HepG2 (cell line): Measurements from ENCODE around the gene P2RX5. TPM values are rescaled to one million over a fixed set of nuclear protein-coding genes. Genes with fewer than 3 reads are reported as not detected.

Source experiments
- ATF4 ChIP-seq, 2 experiments: fragments of 450-650 bp in 1 of 2; sonication (generic) in 1 of 2; formaldehyde crosslinking; IDR thresholded peaks; 2 replicates each; pipeline versions ENCODE4 v1.5.0 to v1.8.0; 2020 to 2022; ENCODE audit warnings: mild to moderate bottlenecking in 1 of 2, missing genetic modification reagents in 1 of 2
- ATF7 ChIP-seq, 2 experiments: fragments of 450-650 bp in 1 of 2; sonication (generic) in 1 of 2; formaldehyde crosslinking in 1 of 2; IDR thresholded peaks; 2 replicates each; pipeline versions ENCODE4 v1.4.0 to v1.6.1; 2016 to 2020; ENCODE audit warnings: antibody characterized with exemption in 1 of 2, mild to moderate bottlenecking in 1 of 2, missing genetic modification reagents in 1 of 2
- CBFB ChIP-seq: sonication (generic); formaldehyde crosslinking; IDR thresholded peaks from 2 replicates; pipeline ENCODE4 v1.4.0; 2020; ENCODE audit warnings: missing genetic modification reagents
- CCDC6 ChIP-seq: sonication (generic); formaldehyde crosslinking; IDR thresholded peaks from 2 replicates; pipeline ENCODE4 v1.8.1; 2022; ENCODE audit warnings: mild to moderate bottlenecking, missing genetic modification reagents, moderate library complexity
- CREM ChIP-seq, 2 experiments: sonication (generic) in 1 of 2; formaldehyde crosslinking in 1 of 2; IDR thresholded peaks; 2 replicates each; pipeline versions ENCODE4 v1.4.0 to v1.6.1; 2016 to 2020; ENCODE audit warnings: antibody characterized with exemption in 1 of 2, mild to moderate bottlenecking in 1 of 2, missing genetic modification reagents in 1 of 2
- GFI1 ChIP-seq: sonication (generic); formaldehyde crosslinking; IDR thresholded peaks from 2 replicates; pipeline ENCODE4 v1.5.0; 2020; ENCODE audit warnings: missing genetic modification reagents, mild to moderate bottlenecking, borderline replicate concordance
- HOXD1 ChIP-seq: sonication (generic); formaldehyde crosslinking; IDR thresholded peaks from 2 replicates; pipeline ENCODE4 v1.5.0; 2020; ENCODE audit warnings: missing genetic modification reagents
- IRF9 ChIP-seq: sonication (generic); formaldehyde crosslinking; IDR thresholded peaks from 2 replicates; pipeline ENCODE4 v1.8.0; 2022; ENCODE audit warnings: missing genetic modification reagents, mild to moderate bottlenecking, borderline replicate concordance
- KDM5A ChIP-seq: fragments of 200-600 bp; sonication (generic); IDR thresholded peaks from 2 replicates; pipeline ENCODE4 v1.7.0; 2018; ENCODE audit warnings: antibody characterized with exemption, mild to moderate bottlenecking, low read length, borderline replicate concordance
- KDM6A ChIP-seq: IDR thresholded peaks from 2 replicates; pipeline ENCODE4 v1.6.1; 2016; ENCODE audit warnings: low read depth
- NCOA2 ChIP-seq: sonication (generic); formaldehyde crosslinking; IDR thresholded peaks from 2 replicates; pipeline ENCODE4 v1.8.0; 2022; ENCODE audit warnings: inconsistent platforms
- NRL ChIP-seq: sonication (generic); formaldehyde crosslinking; IDR thresholded peaks from 2 replicates; pipeline ENCODE4 v1.5.0; 2020; ENCODE audit warnings: missing genetic modification reagents, mild to moderate bottlenecking, moderate library complexity, borderline replicate concordance
- PBX3 ChIP-seq: sonication (generic); formaldehyde crosslinking; IDR thresholded peaks from 2 replicates; pipeline ENCODE4 v1.8.1; 2023; ENCODE audit warnings: missing genetic modification reagents, inconsistent platforms, borderline replicate concordance
- POGK ChIP-seq: sonication (generic); formaldehyde crosslinking; conservative IDR thresholded peaks from 2 replicates; pipeline ENCODE4 v1.8.0; 2022; ENCODE audit warnings: mild to moderate bottlenecking, moderate library complexity, missing genetic modification reagents
- POGZ ChIP-seq: sonication (generic); formaldehyde crosslinking; IDR thresholded peaks from 2 replicates; pipeline ENCODE4 v1.4.0; 2020; ENCODE audit warnings: mild to moderate bottlenecking, missing genetic modification reagents
- SMARCE1 ChIP-seq: fragments of 450-650 bp; IDR thresholded peaks from 2 replicates; pipeline ENCODE4 v1.6.1; 2017; ENCODE audit warnings: borderline replicate concordance
- SP4 ChIP-seq: sonication (generic); formaldehyde crosslinking; IDR thresholded peaks from 2 replicates; pipeline ENCODE4 v1.8.1; 2023; ENCODE audit warnings: mild to moderate bottlenecking, missing genetic modification reagents
- ZIK1 ChIP-seq: sonication (generic); formaldehyde crosslinking; IDR thresholded peaks from 2 replicates; pipeline ENCODE4 v1.5.0; 2020; ENCODE audit warnings: mild to moderate bottlenecking, low read depth, missing genetic modification reagents, borderline replicate concordance
- ZNF275 ChIP-seq: sonication (generic); formaldehyde crosslinking; IDR thresholded peaks from 2 replicates; pipeline ENCODE4 v1.8.0; 2022; ENCODE audit warnings: missing genetic modification reagents, mild to moderate bottlenecking, inconsistent platforms, borderline replicate concordance
- ZNF678 ChIP-seq: sonication (generic); formaldehyde crosslinking; IDR thresholded peaks from 2 replicates; pipeline ENCODE4 v1.4.0; 2020; ENCODE audit warnings: mild to moderate bottlenecking, missing genetic modification reagents
- ZNF776 ChIP-seq: sonication (generic); formaldehyde crosslinking; IDR thresholded peaks from 2 replicates; pipeline ENCODE4 v1.4.0; 2020; ENCODE audit warnings: mild to moderate bottlenecking, missing genetic modification reagents
- ZSCAN31 ChIP-seq: sonication (generic); formaldehyde crosslinking; IDR thresholded peaks from 2 replicates; pipeline ENCODE4 v1.5.0; 2020; ENCODE audit warnings: low read depth, mild to moderate bottlenecking, missing genetic modification reagents
- polyA plus RNA-seq, 8 experiments: library from polyadenylated mRNA; depleted of rRNA in 3 of 8; stranded (reverse) in 7 of 8; unstranded in 1 of 8; fragments of >200 nt; fragmentation: Illumina TruSeq in 4 of 8; extraction: Trizol in 4 of 8; gene quantifications; 2 replicates each; pipeline versions ENCODE4 v1.2.1 to v1.2.3, GENCODE V29; 2011 to 2016; ENCODE audit warnings: low read depth in 4 of 8, missing spikeins in 1 of 8, mixed read lengths in 1 of 8; ENCODE audit not compliant: insufficient read depth in 1 of 8
- total RNA-seq, 5 experiments: library from RNA; depleted of rRNA; stranded (reverse); fragments of >200 nt; fragmentation: Illumina TruSeq; extraction: Trizol; gene quantifications; 2 replicates each; pipeline ENCODE4 v1.2.3, GENCODE V29; 2016; ENCODE audit warnings: low read depth in 1 of 5

Gene P2RX5
- total and polyA plus RNA-seq, 2 of the 13 experiments (the other 11 are each of a cell fraction or from before 2014, with no cell fraction given): 0.95 to 1.7 TPM

- TF ChIP-seq KDM5A (peak; percentile 74), CCDC6 (peak; percentile 80; the same call in 1 of the 2 replicates), POGK (CRISPR knock-in tag) (peak; percentile 89), CREM (IDR thresholded peaks at IDR 0.05) (no peak; the same call in 1 of the 2 replicates), CREM (CRISPR knock-in tag; IDR thresholded peaks at IDR 0.05) (peak; percentile 63; the same call in 1 of the 2 replicates), IRF9 (CRISPR knock-in tag) (peak; percentile 85; the same call in 1 of the 2 replicates), HOXD1 (CRISPR knock-in tag) (no peak), NRL (CRISPR knock-in tag) (no peak; the same call in 1 of the 2 replicates), SMARCE1 (no peak), SP4 (peak; percentile 75), KDM6A (CRISPR knock-in tag) (no peak), ZSCAN31 (CRISPR knock-in tag) (no peak; the same call in none of the 2 replicates), GFI1 (CRISPR knock-in tag) (peak; percentile 51; the same call in 1 of the 2 replicates), ZNF275 (0 out of 2 replicates have a peak, but pooled peaks have one; percentile 57), ATF4 (CRISPR knock-in tag; IDR thresholded peaks at IDR 0.05) (peak in 1 of 2 experiments; percentile 61; a peak in 1 of 4 replicates), ZNF776 (CRISPR knock-in tag) (peak; percentile 87; the same call in 1 of the 2 replicates), CBFB (CRISPR knock-in tag) (peak; percentile 92), ATF7 (IDR thresholded peaks at IDR 0.05) (no peak), ATF7 (CRISPR knock-in tag; IDR thresholded peaks at IDR 0.05) (0 out of 2 replicates have a peak, but pooled peaks have one; percentile 31), PBX3 (CRISPR knock-in tag) (no peak), ZNF678 (no peak), ZIK1 (no peak), NCOA2 (peak; percentile 16; the same call in 1 of the 2 replicates), POGZ (CRISPR knock-in tag) (peak; percentile 98)
These were observed 27.8 kb upstream of the P2RX5 start, which contains the start of gene HASPIN (continued) for GRCh38 chr17:3723556-3724377.
